ENCODE results near the gene PMPCB.

Gene PMPCB

GRCh38 chr7:103307503-103308231, 10.4 kb downstream of the PMPCB start (continued):
- TF ChIP-seq PRDM4 (tag by site-specific recombination; IDR thresholded peaks at IDR 0.05), result no peak
- no peak for TF ChIP-seq YY1 (tag by site-specific recombination; IDR thresholded peaks at IDR 0.05)
- TF ChIP-seq RBAK (tag by site-specific recombination; IDR thresholded peaks at IDR 0.05), result no peak
- TF ChIP-seq, protein P1, sequence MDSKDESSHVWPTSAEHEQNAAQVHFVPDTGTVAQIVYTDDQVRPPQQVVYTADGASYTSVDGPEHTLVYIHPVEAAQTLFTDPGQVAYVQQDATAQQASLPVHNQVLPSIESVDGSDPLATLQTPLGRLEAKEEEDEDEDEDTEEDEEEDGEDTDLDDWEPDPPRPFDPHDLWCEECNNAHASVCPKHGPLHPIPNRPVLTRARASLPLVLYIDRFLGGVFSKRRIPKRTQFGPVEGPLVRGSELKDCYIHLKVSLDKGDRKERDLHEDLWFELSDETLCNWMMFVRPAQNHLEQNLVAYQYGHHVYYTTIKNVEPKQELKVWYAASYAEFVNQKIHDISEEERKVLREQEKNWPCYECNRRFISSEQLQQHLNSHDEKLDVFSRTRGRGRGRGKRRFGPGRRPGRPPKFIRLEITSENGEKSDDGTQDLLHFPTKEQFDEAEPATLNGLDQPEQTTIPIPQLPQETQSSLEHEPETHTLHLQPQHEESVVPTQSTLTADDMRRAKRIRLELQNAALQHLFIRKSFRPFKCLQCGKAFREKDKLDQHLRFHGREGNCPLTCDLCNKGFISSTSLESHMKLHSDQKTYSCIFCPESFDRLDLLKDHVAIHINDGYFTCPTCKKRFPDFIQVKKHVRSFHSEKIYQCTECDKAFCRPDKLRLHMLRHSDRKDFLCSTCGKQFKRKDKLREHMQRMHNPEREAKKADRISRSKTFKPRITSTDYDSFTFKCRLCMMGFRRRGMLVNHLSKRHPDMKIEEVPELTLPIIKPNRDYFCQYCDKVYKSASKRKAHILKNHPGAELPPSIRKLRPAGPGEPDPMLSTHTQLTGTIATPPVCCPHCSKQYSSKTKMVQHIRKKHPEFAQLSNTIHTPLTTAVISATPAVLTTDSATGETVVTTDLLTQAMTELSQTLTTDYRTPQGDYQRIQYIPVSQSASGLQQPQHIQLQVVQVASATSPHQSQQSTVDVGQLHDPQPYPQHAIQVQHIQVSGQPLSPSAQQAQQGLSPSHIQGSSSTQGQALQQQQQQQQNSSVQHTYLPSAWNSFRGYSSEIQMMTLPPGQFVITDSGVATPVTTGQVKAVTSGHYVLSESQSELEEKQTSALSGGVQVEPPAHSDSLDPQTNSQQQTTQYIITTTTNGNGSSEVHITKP (tag by site-specific recombination; IDR thresholded peaks at IDR 0.05), result no peak
- no peak for TF ChIP-seq ZNF654 (tag by site-specific recombination; IDR thresholded peaks at IDR 0.05; ENCODE audit: low read depth)
- TF ChIP-seq ZNF37A (tag by site-specific recombination; IDR thresholded peaks at IDR 0.05), result peak; percentile 61
- TF ChIP-seq MEIS1 (CRISPR knock-in tag; IDR thresholded peaks at IDR 0.05; ENCODE audit: borderline replicate concordance), result no peak
- TF ChIP-seq ZBTB44 (tag by site-specific recombination; IDR thresholded peaks at IDR 0.05), result peak; percentile 63
- TF ChIP-seq ZBTB20 (tag by site-specific recombination; IDR thresholded peaks at IDR 0.05), result no peak
- TF ChIP-seq ZNF660 (tag by site-specific recombination; IDR thresholded peaks at IDR 0.05), result peak; percentile 17; the same call in 1 of the 2 replicates
- 0 out of 2 replicates have a peak, but pooled peaks have one; percentile 24 for TF ChIP-seq KLF10 (tag by site-specific recombination; IDR thresholded peaks at IDR 0.05)
- TF ChIP-seq PRDM6 (tag by site-specific recombination; IDR thresholded peaks at IDR 0.05), result no peak
- no peak for TF ChIP-seq ZNF324 (tag by site-specific recombination; IDR thresholded peaks at IDR 0.05)
- no peak for TF ChIP-seq ZNF433 (tag by site-specific recombination; IDR thresholded peaks at IDR 0.05; ENCODE audit: low read depth)
- TF ChIP-seq ZBTB17 (tag by site-specific recombination; IDR thresholded peaks at IDR 0.05), result no peak

DNA sequence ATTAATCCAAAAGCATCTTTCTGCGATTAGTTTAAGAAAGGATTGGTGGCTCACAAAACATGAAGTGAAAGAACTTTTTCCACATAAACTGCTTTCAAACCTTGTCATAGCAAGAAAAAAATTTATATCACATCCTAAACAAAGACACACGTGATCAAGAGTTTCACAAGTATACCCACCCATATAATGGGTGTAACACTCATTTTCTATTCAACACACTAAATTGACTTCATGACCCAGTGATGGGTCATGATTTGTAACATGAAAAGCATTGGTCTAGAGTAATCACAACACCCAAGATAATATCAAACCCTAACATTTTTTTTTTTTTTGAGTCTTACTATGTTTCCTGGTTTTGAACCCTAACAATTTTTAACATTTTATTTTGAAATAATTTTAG, 17.6 kb downstream of the PMPCB start:
- no peaks in the 10 kb centered on the region for H3K9me3 ChIP-seq (ENCODE audit: control insufficient read depth, insufficient read depth, low read depth, low read length)
- H3K4me1 ChIP-seq (ENCODE audit: control insufficient read depth, insufficient read depth, low read length), result no peaks in the 10 kb centered on the region
- POLR2A ChIA-PET, result no interaction called here
- CTCF ChIA-PET, result no interaction called here
- no peak overlapping the region for H3K27ac ChIP-seq (ENCODE audit: extremely low read depth, low read depth, low read length)
- peaks cover 70 to 94% of the 10 kb centered on the region in 2 experiments for H3K36me3 ChIP-seq (ENCODE audit: control insufficient read depth in 2 of 2, insufficient read depth in 1 of 2, low read length in 2 of 2)
- H3K4me3 ChIP-seq (ENCODE audit: low read depth, low read length), result no peak overlapping the region
- TF ChIP-seq ZNF600 (tag by site-specific recombination; IDR thresholded peaks at IDR 0.05) (no peak), YY1 (tag by site-specific recombination; IDR thresholded peaks at IDR 0.05) (no peak), ZNF76 (tag by site-specific recombination; IDR thresholded peaks at IDR 0.05; ENCODE audit: borderline replicate concordance, low read depth) (no peak), ZFP37 (tag by site-specific recombination; IDR thresholded peaks at IDR 0.05) (no peak), HOXA7 (CRISPR knock-in tag; IDR thresholded peaks at IDR 0.05; ENCODE audit: borderline replicate concordance) (no peak), ZNF830 (tag by site-specific recombination; IDR thresholded peaks at IDR 0.05; ENCODE audit: low read depth) (no peak), ZNF558 (tag by site-specific recombination; IDR thresholded peaks at IDR 0.05) (no peak), ZNF521 (tag by site-specific recombination; IDR thresholded peaks at IDR 0.05) (no peak), ZNF391 (tag by site-specific recombination; IDR thresholded peaks at IDR 0.05; ENCODE audit: borderline replicate concordance, low read depth) (no peak), ZNF677 (tag by site-specific recombination; IDR thresholded peaks at IDR 0.05) (no peak), ZBTB1 (tag by site-specific recombination; IDR thresholded peaks at IDR 0.05) (no peak), MZF1 (tag by site-specific recombination; IDR thresholded peaks at IDR 0.05; ENCODE audit: borderline replicate concordance) (no peak), ZNF555 (tag by site-specific recombination; conservative IDR thresholded peaks at IDR 0.05) (no peak)
- TF ChIP-seq, protein P2, sequence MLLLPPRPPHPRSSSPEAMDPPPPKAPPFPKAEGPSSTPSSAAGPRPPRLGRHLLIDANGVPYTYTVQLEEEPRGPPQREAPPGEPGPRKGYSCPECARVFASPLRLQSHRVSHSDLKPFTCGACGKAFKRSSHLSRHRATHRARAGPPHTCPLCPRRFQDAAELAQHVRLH (tag by site-specific recombination; IDR thresholded peaks at IDR 0.05), result no peak

All from HEK293 (cell line).